SH-SY5Y (cell line): Measurements from ENCODE around the gene FCAMR.

ENCODE experiments used
- GATA2 ChIP-seq: IDR thresholded peaks from 2 replicates; pipeline ENCODE4 v1.6.1; 2011; ENCODE audit warnings: mild to moderate bottlenecking, low read depth, low read length
- GATA3 ChIP-seq: IDR thresholded peaks from 2 replicates; pipeline ENCODE4 v1.6.1; 2011; ENCODE audit warnings: low read depth, mild to moderate bottlenecking, low read length, moderate library complexity

DNA sequence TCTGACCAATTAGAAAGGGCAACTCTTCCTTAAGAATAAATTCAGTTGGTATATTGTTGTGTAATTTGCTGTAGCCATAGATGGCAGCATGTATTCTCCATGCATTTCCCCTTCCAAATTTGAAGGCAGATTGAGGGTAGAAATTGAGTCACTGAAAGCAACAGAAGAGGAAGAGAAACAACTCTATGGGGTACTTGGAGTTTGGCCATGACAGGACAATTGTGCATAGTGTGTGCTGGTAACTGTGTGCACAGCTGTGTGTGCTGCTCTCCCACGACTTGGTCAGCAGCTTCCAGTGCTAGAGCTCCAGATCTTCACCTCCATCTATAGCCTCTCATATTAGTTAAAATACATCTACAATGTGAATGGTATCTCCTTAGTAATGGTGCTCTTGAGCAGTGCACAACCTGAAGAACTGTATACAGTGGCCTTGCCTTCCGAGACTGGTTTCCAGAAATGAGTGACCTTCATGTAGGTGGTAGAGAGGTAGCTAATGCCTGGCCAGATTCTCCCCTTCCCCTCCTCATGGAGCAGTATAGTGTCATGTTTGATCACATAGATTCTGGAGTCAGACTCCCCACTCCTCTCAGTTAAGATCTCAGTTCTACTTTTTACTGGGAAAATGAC lies 882 bp upstream of the FCAMR start:
- TF ChIP-seq GATA3, result no peak
- no peak for TF ChIP-seq GATA2
